ENCODE results near the gene CPNE7.

Gene CPNE7

DNA sequence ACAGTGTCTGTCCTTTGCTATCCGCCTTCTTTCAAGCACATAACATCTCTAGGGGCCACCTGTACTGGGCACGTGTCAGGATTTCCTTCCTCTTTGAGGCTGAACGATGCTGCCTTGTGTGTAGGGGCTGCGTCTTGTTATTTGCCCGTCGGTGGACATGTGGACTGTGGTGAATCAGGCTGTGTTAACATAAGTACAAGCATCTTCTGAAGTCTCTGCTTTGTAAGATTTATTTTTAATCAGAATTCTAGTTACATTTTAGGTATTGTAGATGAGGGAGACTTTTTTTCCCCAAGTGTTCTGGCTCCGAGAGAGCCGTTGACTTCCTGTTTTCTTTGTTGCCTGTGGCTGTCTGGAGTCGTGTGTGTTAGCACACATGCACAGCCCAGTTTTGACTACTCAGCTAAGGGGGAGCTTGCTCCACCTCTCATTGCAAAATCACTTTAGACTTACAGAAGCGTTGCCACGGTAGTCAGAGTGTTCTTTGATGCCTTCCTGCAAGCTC, 41.3 kb upstream of the CPNE7 start:
- no peak for TF ChIP-seq RAD21 (IDR thresholded peaks at IDR 0.05; ENCODE audit: low read depth)

DNA sequence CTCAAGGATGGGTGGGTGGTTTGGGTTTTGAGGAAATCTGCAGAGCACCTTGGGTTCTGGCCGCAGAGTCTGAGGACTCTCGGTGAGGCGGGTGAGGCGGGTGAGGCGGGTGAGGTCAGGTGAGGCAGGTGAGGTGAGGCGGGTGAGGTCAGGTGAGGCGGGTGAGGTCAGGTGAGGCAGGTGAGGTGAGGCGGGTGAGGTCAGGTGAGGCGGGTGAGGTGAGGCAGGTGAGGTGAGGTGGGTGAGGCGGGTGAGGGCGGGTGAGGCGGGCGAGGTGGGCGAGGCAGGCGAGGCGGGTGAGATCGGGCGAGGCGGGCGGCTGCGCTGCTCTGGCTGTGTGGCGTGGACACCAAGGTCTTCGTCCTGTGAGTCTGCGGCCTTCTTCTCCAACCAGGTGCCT, 39.2 kb upstream of the CPNE7 start:
- TF ChIP-seq YY1 (IDR thresholded peaks at IDR 0.05; ENCODE audit: low read depth) (no peak), ZBTB7A (IDR thresholded peaks at IDR 0.05; ENCODE audit: low read depth) (no peak)

DNA sequence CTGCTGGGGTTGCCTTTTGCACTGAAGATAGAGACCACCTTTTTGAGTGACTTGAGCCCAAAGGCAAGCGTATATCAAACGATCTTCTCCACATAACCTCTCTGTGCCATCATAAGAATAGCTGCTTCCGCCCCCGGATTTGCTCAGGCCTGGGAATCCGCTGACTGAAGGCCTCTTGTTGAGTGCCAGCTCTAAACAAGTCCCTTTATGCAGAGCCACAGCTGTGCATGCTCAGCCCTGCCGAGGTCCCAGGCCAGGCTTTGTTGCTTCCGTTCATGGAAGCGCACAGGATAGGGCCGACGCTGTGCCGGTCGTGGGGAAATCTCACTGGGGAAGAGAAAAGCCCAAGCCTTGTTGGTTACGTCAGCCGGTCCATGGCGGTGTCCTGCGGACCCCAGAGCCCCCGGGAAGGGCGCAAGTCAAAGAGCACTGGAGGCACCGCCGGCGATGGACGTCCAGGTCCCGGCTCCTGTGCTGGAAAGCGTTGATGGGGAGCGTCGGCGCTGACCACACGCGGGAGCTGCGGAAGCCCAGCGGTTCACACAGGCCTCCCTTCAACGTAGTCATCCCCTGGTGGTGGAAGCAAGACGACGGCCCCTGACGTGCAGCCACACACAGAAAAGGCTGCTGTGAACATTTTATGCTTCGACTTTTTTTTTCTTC, 38.5 kb upstream of the CPNE7 start:
- TF ChIP-seq TCF12 (IDR thresholded peaks at IDR 0.05; ENCODE audit: low read depth) (no peak), NFIC (IDR thresholded peaks at IDR 0.05) (no peak), YY1 (IDR thresholded peaks at IDR 0.05; ENCODE audit: low read depth) (no peak), ZBTB7A (IDR thresholded peaks at IDR 0.05; ENCODE audit: low read depth) (no peak), CREB1 (IDR thresholded peaks at IDR 0.05; ENCODE audit: low read depth) (no peak), RAD21 (IDR thresholded peaks at IDR 0.05; ENCODE audit: low read depth) (no peak), EP300 (IDR thresholded peaks at IDR 0.05; ENCODE audit: borderline replicate concordance) (no peak), EGR1 (IDR thresholded peaks at IDR 0.05) (no peak)
- TF ChIP-seq, protein P1, sequence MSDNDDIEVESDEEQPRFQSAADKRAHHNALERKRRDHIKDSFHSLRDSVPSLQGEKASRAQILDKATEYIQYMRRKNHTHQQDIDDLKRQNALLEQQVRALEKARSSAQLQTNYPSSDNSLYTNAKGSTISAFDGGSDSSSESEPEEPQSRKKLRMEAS (IDR thresholded peaks at IDR 0.05): no peak

DNA sequence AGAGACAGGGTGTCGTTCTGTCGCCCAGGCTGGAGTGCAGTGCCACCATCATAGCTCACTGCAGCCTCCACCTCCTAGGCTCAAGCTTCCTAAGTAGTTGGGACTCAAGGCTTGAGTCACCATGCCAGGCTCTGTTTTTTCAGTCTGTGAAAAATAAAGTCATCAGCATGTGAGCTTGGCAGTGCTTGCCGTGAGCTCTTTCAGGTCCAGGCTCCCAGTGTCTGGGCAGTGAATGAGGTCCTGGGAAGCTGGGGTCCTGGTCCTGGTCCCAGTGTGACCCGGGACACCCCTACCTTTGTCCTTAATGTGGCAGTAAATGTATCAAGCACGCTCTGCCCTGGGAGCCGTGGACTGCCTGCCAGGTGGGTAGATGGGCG, 38.0 kb upstream of the CPNE7 start:
- TF ChIP-seq TEAD4 (IDR thresholded peaks at IDR 0.05) (no peak), TAF1 (IDR thresholded peaks at IDR 0.05; ENCODE audit: low read depth) (no peak), ZBTB7A (IDR thresholded peaks at IDR 0.05; ENCODE audit: low read depth) (no peak), CEBPB (IDR thresholded peaks at IDR 0.05) (no peak), YY1 (IDR thresholded peaks at IDR 0.05; ENCODE audit: low read depth) (no peak), TCF12 (IDR thresholded peaks at IDR 0.05; ENCODE audit: low read depth) (no peak), EP300 (IDR thresholded peaks at IDR 0.05; ENCODE audit: borderline replicate concordance) (no peak)
- TF ChIP-seq, protein P1 (IDR thresholded peaks at IDR 0.05): no peak
- TF ChIP-seq, protein P2, sequence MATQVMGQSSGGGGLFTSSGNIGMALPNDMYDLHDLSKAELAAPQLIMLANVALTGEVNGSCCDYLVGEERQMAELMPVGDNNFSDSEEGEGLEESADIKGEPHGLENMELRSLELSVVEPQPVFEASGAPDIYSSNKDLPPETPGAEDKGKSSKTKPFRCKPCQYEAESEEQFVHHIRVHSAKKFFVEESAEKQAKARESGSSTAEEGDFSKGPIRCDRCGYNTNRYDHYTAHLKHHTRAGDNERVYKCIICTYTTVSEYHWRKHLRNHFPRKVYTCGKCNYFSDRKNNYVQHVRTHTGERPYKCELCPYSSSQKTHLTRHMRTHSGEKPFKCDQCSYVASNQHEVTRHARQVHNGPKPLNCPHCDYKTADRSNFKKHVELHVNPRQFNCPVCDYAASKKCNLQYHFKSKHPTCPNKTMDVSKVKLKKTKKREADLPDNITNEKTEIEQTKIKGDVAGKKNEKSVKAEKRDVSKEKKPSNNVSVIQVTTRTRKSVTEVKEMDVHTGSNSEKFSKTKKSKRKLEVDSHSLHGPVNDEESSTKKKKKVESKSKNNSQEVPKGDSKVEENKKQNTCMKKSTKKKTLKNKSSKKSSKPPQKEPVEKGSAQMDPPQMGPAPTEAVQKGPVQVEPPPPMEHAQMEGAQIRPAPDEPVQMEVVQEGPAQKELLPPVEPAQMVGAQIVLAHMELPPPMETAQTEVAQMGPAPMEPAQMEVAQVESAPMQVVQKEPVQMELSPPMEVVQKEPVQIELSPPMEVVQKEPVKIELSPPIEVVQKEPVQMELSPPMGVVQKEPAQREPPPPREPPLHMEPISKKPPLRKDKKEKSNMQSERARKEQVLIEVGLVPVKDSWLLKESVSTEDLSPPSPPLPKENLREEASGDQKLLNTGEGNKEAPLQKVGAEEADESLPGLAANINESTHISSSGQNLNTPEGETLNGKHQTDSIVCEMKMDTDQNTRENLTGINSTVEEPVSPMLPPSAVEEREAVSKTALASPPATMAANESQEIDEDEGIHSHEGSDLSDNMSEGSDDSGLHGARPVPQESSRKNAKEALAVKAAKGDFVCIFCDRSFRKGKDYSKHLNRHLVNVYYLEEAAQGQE (IDR thresholded peaks at IDR 0.05; ENCODE audit: low read depth): no peak

DNA sequence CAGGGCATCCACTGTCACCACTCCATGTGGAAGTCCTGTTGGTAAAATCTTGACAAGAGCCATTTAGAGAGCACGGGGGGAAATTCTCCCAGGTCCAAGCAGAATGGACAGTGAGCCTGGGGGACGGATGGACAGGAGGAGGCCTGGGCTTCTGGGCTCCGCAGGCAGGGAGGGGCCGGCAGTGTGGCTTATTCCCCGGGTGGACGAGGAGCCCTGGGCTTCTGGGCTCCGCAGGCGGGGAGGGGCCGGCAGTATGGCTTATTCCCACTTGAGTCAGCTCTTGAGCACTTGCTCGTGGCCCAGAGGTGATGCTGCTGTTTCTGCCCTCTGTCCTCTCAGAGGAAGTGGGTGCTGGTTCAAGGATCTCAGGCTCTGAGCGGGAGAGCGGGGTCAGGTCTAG, 37.3 kb upstream of the CPNE7 start:
- TF ChIP-seq, protein P1 (IDR thresholded peaks at IDR 0.05): no peak

DNA sequence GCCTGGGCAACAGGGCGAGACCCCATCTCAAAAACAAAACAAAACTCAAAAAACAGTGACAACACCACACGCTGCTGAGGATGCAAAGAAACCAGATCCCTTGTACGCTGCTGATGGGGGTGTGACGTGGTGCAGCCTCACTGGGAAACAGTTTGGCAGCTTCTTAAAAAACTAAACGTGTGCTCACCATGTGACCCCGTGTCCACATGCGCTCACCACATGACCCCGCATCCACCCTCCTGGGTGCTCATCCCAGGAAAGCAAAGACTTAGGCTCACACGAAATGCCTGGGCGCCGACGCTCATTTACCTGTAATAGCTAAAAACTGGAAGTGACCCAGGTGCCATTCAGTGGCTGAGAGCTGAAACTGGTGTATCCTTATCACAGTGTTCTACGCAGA, 35.0 kb upstream of the CPNE7 start:
- TF ChIP-seq, protein P1 (IDR thresholded peaks at IDR 0.05): no peak
- TF ChIP-seq, protein P2 (IDR thresholded peaks at IDR 0.05; ENCODE audit: low read depth): no peak
- TF ChIP-seq EP300 (IDR thresholded peaks at IDR 0.05; ENCODE audit: borderline replicate concordance) (no peak), TAF1 (IDR thresholded peaks at IDR 0.05; ENCODE audit: low read depth) (no peak), NFIC (IDR thresholded peaks at IDR 0.05) (no peak), RAD21 (IDR thresholded peaks at IDR 0.05; ENCODE audit: low read depth) (no peak), FOXM1 (IDR thresholded peaks at IDR 0.05; ENCODE audit: borderline replicate concordance, low read depth) (no peak), YY1 (IDR thresholded peaks at IDR 0.05; ENCODE audit: low read depth) (no peak), ZBTB7A (IDR thresholded peaks at IDR 0.05; ENCODE audit: low read depth) (no peak), CREB1 (IDR thresholded peaks at IDR 0.05; ENCODE audit: low read depth) (no peak), TEAD4 (IDR thresholded peaks at IDR 0.05) (no peak), EGR1 (IDR thresholded peaks at IDR 0.05) (no peak), CEBPB (IDR thresholded peaks at IDR 0.05) (no peak), TCF12 (IDR thresholded peaks at IDR 0.05; ENCODE audit: low read depth) (no peak)
- TF ChIP-seq, protein P3, sequence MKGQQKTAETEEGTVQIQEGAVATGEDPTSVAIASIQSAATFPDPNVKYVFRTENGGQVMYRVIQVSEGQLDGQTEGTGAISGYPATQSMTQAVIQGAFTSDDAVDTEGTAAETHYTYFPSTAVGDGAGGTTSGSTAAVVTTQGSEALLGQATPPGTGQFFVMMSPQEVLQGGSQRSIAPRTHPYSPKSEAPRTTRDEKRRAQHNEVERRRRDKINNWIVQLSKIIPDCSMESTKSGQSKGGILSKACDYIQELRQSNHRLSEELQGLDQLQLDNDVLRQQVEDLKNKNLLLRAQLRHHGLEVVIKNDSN (IDR thresholded peaks at IDR 0.05): no peak

DNA sequence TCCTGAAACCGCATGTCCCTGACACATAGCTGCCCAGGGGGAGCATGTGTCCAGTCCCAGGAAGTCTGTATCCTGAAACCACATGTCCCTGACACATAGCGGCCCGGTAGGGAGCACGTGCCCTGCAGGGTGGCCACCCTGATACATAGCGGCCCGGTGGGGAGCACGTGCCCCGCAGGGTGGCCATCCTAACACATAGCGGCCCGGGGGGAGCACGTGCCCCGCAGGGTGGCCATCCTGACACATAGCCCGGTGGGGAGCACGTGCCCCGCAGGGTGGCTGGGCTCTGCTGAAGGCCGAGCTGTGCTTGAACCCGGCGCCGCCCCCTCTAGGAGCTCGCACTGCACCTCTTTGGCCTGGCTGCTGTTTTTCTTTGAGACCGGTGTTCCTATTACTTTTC, 33.8 kb upstream of the CPNE7 start:
- no peak for TF ChIP-seq ZBTB7A (IDR thresholded peaks at IDR 0.05; ENCODE audit: low read depth)
- TF ChIP-seq, protein P3 (IDR thresholded peaks at IDR 0.05): no peak

Measured in Ishikawa (cell line).